ENCODE results near the gene PIK3R5. TPM values are rescaled to one million over a fixed set of nuclear protein-coding genes. Genes with fewer than 3 reads are reported as not detected.

Gene PIK3R5
- total and polyA plus RNA-seq, 2 donors (not counting 3 experiments of a cell fraction or from before 2014, with no cell fraction given): not detected

DNA sequence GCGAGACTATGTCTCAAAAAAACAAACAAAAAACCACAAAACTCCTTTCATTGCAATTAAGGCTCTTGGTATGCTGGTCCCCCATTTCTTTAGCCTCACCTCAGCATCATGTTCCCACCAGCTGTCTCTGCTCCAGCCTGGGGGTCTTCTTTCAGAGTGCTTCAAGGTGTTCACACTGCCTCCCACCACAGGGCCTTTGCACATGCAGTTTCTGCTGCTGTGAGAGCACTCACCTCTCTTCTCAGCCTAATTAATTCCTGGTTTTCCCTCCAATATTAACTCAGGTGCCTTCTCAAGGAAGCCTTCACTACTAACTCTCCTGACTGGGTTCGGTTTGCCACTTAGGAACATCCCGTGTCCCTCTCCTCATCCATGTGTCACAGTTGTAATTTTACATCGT lies 82.2 kb downstream of the PIK3R5 start:
- intact Hi-C loops (cut with micrococcal nuclease) (no loop called here), dilution Hi-C loops (cut with MboI; ENCODE audit: extremely low pct_ligation_motif_present, low sequenced_read_pairs) (no loop called here)
- FAIRE-seq (no peak), DNase-seq (ENCODE audit: low read depth, low spot score) (no peak)
- Histone ChIP-seq H3K36me3 (ENCODE audit: control insufficient read depth in 2 of 2, extremely low read depth in 1 of 2, insufficient read depth in 2 of 2, low read length in 2 of 2) (no peaks in the 10 kb centered on the region), H3K9me3 (replicated peaks; ENCODE audit: control insufficient read depth, insufficient read depth, low read length) (no peaks in the 10 kb centered on the region), H3K4me1 (ENCODE audit: control insufficient read depth, extremely low read depth, insufficient read depth, low read length) (no peaks in the 10 kb centered on the region), H3K79me2 (ENCODE audit: control insufficient read depth, insufficient read depth, low read length) (no peaks in the 10 kb centered on the region), H3K4me2 (ENCODE audit: insufficient read depth, low read length) (no peak overlapping the region), H3K9me1 (replicated peaks; ENCODE audit: control insufficient read depth, extremely low read depth, insufficient read depth, low read length) (no peaks in the 10 kb centered on the region), H2AFZ (ENCODE audit: low read depth, low read length) (no peak overlapping the region), H4K20me1 (replicated peaks; ENCODE audit: control insufficient read depth, extremely low read depth, insufficient read depth, low read length) (no peaks in the 10 kb centered on the region), H3K27me3 (ENCODE audit: control insufficient read depth in 2 of 2, insufficient read depth in 2 of 2, low read length in 2 of 2) (peaks cover 0 to 1% of the 10 kb centered on the region in 2 experiments), H3K27ac (ENCODE audit: insufficient read depth, low read depth, low read length) (no peak overlapping the region), H3K4me3 (replicated peaks in 1 of 3; ENCODE audit: insufficient read depth in 1 of 3, low read depth in 1 of 3, low read length in 3 of 3) (no peak overlapping the region), H3K9ac (replicated peaks; ENCODE audit: extremely low read depth, insufficient read depth, low read length) (no peak overlapping the region)
- no TSS peak for BruUV-seq (replicated peaks)
- TF ChIP-seq GATA2 (IDR thresholded peaks at IDR 0.05; ENCODE audit: insufficient read depth, insufficient read length, low read depth, low read length): no peak
- TF ChIP-seq EZH2 (IDR thresholded peaks at IDR 0.05; ENCODE audit: borderline replicate concordance, low read depth, low read length, severe bottlenecking): no peak
- no peak for TF ChIP-seq POLR2A (IDR thresholded peaks at IDR 0.05; ENCODE audit: low read depth, low read length)
- TF ChIP-seq, protein P1, sequence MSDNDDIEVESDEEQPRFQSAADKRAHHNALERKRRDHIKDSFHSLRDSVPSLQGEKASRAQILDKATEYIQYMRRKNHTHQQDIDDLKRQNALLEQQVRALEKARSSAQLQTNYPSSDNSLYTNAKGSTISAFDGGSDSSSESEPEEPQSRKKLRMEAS (IDR thresholded peaks at IDR 0.05; ENCODE audit: insufficient read depth, insufficient read length): no peak
- no peak for TF ChIP-seq FOS (IDR thresholded peaks at IDR 0.05; ENCODE audit: borderline replicate concordance, insufficient read depth, low read length)
- no peak for TF ChIP-seq MYC (IDR thresholded peaks at IDR 0.05; ENCODE audit: low read depth, low read length)
- TF ChIP-seq JUN (IDR thresholded peaks at IDR 0.05; ENCODE audit: borderline replicate concordance, insufficient read depth, insufficient read length, low read depth): no peak
- no peak for TF ChIP-seq CTCF (IDR thresholded peaks at IDR 0.05; ENCODE audit: extremely low read depth in 1 of 2, insufficient read depth in 1 of 2, low read depth in 1 of 2, low read length in 2 of 2)
- TF ChIP-seq POLR2AphosphoS5 (IDR thresholded peaks at IDR 0.05; ENCODE audit: insufficient read depth, low read depth, low read length): no peak
- ChIA-PET CTCF (no interaction called here), POLR2A (no interaction called here)

All from endothelial cell of umbilical vein (primary cell).